PC-9 (cell line): ENCODE measurements around the gene DYNLL2.

Source experiments
- EZH2 ChIP-seq: fragments of 200-600 bp; sonication (generic); IDR thresholded peaks from 2 replicates; pipeline ENCODE4 v1.8.0; 2017; ENCODE audit warnings: antibody characterized with exemption, low read depth
- TF ChIP-seq, protein P1 (sequence below): fragments of 200-600 bp; sonication (generic); conservative IDR thresholded peaks from 2 replicates; pipeline ENCODE4 v1.6.1; 2017; ENCODE audit warnings: mixed run types, antibody characterized with exemption, mild to moderate bottlenecking, moderate library complexity

DNA sequence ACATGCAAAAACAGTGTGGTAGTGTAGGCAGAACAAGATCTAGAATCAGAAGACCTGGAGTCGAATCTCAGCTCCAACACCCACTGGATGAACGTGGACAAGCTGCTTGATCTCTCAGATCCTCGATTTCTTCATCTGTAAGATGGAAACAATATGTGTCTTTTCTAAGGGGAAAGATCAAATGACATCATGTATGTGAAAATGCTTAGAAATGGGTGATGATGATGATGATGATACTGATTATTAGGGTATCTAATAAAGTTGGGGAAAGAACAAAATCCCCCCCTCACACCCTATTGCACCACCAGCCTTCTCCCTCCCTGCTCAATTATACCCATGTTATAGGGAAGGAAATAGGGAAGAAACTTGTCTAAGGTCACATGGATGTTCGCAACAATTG, 10.9 kb downstream of the DYNLL2 start:
- TF ChIP-seq, protein P1, sequence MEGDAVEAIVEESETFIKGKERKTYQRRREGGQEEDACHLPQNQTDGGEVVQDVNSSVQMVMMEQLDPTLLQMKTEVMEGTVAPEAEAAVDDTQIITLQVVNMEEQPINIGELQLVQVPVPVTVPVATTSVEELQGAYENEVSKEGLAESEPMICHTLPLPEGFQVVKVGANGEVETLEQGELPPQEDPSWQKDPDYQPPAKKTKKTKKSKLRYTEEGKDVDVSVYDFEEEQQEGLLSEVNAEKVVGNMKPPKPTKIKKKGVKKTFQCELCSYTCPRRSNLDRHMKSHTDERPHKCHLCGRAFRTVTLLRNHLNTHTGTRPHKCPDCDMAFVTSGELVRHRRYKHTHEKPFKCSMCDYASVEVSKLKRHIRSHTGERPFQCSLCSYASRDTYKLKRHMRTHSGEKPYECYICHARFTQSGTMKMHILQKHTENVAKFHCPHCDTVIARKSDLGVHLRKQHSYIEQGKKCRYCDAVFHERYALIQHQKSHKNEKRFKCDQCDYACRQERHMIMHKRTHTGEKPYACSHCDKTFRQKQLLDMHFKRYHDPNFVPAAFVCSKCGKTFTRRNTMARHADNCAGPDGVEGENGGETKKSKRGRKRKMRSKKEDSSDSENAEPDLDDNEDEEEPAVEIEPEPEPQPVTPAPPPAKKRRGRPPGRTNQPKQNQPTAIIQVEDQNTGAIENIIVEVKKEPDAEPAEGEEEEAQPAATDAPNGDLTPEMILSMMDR, result no peak
- TF ChIP-seq EZH2, result no peak
